ENCODE results near the gene GNA14. TPM values are rescaled to one million over a fixed set of nuclear protein-coding genes. Genes with fewer than 3 reads are reported as not detected.

The GNA14 gene
- total RNA-seq, 1 experiment from 2014 or later, result 0.25 TPM

DNA sequence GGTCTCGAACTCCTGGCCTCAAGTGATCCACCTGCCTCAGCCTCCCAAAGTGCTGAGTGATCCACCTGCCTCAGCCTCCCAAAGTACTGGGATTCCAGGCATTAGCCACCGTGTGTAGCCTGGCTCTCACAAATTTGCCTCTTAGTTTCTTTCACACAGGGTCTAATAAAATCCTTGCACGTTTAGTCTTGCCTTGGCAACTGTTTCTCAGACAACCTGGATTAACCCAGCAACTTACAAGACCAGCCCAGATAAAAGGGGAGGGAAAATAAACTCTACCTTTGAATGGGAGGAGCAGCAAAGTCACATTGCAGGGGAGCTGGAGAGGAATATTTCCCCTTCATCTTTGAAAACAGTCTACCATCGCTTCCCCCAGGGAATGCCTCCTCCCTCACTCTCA lies 29.3 kb upstream of the GNA14 start:
- no peaks in the 10 kb centered on the region for H4K20me1 ChIP-seq (ENCODE audit: insufficient read depth)
- no peak for ATAC-seq
- no peak overlapping the region for H3K9ac ChIP-seq (ENCODE audit: low read length)
- H3K4me3 ChIP-seq (replicated peaks in 1 of 2; ENCODE audit: low read depth in 1 of 2, low read length in 2 of 2), result no peak overlapping the region
- ChIA-PET CTCF (no interaction called here), POLR2A (no interaction called here), RAD21 (ENCODE audit: low non-redundant PET in 1 of 2, low total read pairs in 2 of 2, uncharacterized antibody in 2 of 2, unreplicated experiment in 2 of 2) (no interaction called here)
- H3K27me3 ChIP-seq (ENCODE audit: insufficient read depth, low read length), result no peaks in the 10 kb centered on the region
- H3K9me2 ChIP-seq (ENCODE audit: insufficient read depth), result no peaks in the 10 kb centered on the region
- H3K36me3 ChIP-seq (ENCODE audit: control insufficient read depth in 1 of 2, insufficient read depth in 2 of 2, low read length in 2 of 2), result no peaks in the 10 kb centered on the region
- BruUV-seq (replicated peaks), result no TSS peak
- no peak overlapping the region for H2AFZ ChIP-seq (ENCODE audit: low read depth, low read length, poor library complexity, severe bottlenecking)
- H3K9me3 ChIP-seq (ENCODE audit: control insufficient read depth in 1 of 2, insufficient read depth in 1 of 2, low read depth in 1 of 2, low read length in 2 of 2), result no peaks in the 10 kb centered on the region
- no peak for TF ChIP-seq EZH2phosphoT487 (IDR thresholded peaks at IDR 0.05; ENCODE audit: borderline replicate concordance)
- TF ChIP-seq ZFX (IDR thresholded peaks at IDR 0.05), result no peak
- TF ChIP-seq RAD21 (IDR thresholded peaks at IDR 0.05; ENCODE audit: low read depth), result no peak
- TF ChIP-seq SIN3A (IDR thresholded peaks at IDR 0.05; ENCODE audit: low read depth), result no peak
- TF ChIP-seq POLR2AphosphoS5 (IDR thresholded peaks at IDR 0.05; ENCODE audit: low read depth, low read length), result no peak
- TF ChIP-seq TCF7L2 (IDR thresholded peaks at IDR 0.05; ENCODE audit: borderline replicate concordance, extremely low read depth, insufficient read depth, insufficient read length), result no peak
- TF ChIP-seq, protein P1, sequence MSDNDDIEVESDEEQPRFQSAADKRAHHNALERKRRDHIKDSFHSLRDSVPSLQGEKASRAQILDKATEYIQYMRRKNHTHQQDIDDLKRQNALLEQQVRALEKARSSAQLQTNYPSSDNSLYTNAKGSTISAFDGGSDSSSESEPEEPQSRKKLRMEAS (IDR thresholded peaks at IDR 0.05), result no peak
- TF ChIP-seq, protein P2, sequence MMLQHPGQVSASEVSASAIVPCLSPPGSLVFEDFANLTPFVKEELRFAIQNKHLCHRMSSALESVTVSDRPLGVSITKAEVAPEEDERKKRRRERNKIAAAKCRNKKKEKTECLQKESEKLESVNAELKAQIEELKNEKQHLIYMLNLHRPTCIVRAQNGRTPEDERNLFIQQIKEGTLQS (IDR thresholded peaks at IDR 0.05), result no peak
- TF ChIP-seq SP1 (IDR thresholded peaks at IDR 0.05; ENCODE audit: low read depth), result no peak
- TF ChIP-seq, protein P3, sequence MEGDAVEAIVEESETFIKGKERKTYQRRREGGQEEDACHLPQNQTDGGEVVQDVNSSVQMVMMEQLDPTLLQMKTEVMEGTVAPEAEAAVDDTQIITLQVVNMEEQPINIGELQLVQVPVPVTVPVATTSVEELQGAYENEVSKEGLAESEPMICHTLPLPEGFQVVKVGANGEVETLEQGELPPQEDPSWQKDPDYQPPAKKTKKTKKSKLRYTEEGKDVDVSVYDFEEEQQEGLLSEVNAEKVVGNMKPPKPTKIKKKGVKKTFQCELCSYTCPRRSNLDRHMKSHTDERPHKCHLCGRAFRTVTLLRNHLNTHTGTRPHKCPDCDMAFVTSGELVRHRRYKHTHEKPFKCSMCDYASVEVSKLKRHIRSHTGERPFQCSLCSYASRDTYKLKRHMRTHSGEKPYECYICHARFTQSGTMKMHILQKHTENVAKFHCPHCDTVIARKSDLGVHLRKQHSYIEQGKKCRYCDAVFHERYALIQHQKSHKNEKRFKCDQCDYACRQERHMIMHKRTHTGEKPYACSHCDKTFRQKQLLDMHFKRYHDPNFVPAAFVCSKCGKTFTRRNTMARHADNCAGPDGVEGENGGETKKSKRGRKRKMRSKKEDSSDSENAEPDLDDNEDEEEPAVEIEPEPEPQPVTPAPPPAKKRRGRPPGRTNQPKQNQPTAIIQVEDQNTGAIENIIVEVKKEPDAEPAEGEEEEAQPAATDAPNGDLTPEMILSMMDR (IDR thresholded peaks at IDR 0.05 in 2 of 3, conservative IDR thresholded peaks at IDR 0.05 in 1 of 3; ENCODE audit: borderline replicate concordance in 1 of 3, insufficient read depth in 1 of 3, low read depth in 2 of 3, low read length in 2 of 3), result no peak
- no peak for TF ChIP-seq JUND (IDR thresholded peaks at IDR 0.05)
- TF ChIP-seq EZH2 (IDR thresholded peaks at IDR 0.05), result no peak
- H3K27ac ChIP-seq (ENCODE audit: low read depth, low read length), result no peak overlapping the region
- H3K79me2 ChIP-seq (ENCODE audit: insufficient read depth, low read length), result no peaks in the 10 kb centered on the region
- no peaks in the 10 kb centered on the region for H3K4me1 ChIP-seq (ENCODE audit: control insufficient read depth in 1 of 2, insufficient read depth in 2 of 2, low read length in 2 of 2)
- intact Hi-C loops (cut with micrococcal nuclease), result no loop called here
- H3K4me2 ChIP-seq (ENCODE audit: low read length), result no peak overlapping the region
- DNase-seq (ENCODE audit: low read depth, low spot score), result no peak
